ENCODE results near the gene GPN2. TPM values are rescaled to one million over a fixed set of nuclear protein-coding genes. Genes with fewer than 3 reads are reported as not detected.

Gene GPN2
- total RNA-seq, result 28.5 TPM
- long read RNA-seq, full-length matches to known transcripts, result 56 of 63 reads
- long read RNA-seq, partial matches to known transcripts, result 2 of 63 reads
- long read RNA-seq, other reads (novel, unspliced or antisense), result 5 of 63 reads

- DNase-seq (ENCODE audit: low spot score), result peak; percentile 91
Measured at GRCh38 chr1:26889551-26890466, at the start of gene GPN2. Gene GPN2 (minus strand): TSS chr1:26890283. CDS start chr1:26890096, 187 bp downstream.

DNA sequence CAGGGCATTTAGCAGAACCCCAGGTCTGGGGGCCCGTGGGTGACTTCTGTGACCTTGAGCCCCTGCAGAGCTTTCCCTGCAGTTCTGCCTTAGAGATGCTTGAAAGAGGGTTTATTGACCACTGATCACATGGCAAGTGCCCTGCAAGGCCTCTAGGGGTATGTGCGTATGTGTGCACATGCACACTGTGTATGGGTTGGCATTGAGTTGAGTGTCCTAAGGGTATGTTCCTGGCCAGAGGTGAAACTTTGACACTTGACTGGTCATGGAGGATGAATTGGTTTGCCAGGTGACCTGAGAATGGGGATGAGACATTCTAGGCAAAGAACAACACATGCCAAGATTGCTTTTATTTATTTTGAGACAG is 48.6 kb upstream of the GPN2 start:
- no peak for DNase-seq (ENCODE audit: low spot score)

- DNase-seq (ENCODE audit: low spot score), result no peak
Measured at GRCh38 chr1:26938004-26938658, 48.0 kb upstream of the GPN2 start.

DNA sequence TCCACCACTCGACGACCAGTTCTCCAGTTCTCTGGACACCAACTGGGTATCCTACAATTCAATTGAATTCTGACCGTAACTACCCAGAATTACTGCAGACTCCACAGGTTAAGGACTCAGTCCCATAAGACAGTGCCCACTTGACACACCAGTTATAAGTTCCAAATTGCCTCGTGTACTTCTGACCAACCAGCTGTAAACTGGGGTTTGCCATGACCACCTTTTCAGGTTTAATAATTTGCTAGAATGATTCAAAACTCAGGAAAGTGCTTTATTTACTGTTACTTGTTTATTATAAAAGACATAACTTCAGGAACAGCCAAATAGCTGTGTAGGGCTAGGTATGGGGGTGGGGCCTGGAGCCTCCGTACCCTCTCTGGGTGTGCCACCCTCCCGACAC is 46.7 kb upstream of the GPN2 start:
- DNase-seq (ENCODE audit: low spot score), result no peak

DNA sequence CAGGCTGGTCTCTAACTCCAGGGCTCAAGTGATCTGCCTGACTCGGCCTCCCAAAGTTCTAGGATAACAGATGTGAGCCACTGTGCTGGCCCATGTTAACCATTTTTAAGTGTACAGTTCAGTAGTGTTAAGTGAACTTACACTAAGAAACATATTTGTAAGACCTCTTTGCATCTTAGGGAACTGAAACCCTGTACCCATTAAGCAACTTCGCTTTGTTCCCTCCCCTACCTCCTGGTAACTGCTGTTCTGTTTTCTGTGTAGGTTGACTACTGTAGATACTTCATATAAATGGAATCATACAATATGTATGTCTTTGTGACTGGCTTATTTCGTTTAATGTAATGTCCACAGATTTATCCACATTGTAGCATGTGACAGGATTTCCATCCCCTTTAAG is 42.4 kb upstream of the GPN2 start:
- no peak for DNase-seq (ENCODE audit: low spot score)

DNA sequence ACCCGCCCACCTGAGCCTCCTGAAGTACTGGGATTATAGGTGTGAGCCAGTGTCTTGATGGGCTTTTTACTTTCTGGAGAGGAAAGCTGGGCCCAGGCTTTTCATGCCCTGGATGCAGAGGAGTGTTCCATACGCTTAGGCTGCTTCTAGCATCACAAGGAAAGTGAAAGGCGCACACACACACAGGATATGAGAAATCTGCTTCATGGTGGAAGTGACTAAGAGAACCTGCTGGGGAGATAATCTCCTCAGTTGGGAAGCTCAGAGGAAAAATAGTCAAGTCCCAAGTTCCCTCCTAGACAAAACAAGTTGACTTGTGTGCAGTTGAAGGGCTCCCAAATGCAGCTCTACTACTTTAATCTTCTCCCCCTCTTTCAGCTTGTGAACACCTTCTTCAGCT is 33.6 kb upstream of the GPN2 start:
- DNase-seq (ENCODE audit: low spot score), result no peak

DNA sequence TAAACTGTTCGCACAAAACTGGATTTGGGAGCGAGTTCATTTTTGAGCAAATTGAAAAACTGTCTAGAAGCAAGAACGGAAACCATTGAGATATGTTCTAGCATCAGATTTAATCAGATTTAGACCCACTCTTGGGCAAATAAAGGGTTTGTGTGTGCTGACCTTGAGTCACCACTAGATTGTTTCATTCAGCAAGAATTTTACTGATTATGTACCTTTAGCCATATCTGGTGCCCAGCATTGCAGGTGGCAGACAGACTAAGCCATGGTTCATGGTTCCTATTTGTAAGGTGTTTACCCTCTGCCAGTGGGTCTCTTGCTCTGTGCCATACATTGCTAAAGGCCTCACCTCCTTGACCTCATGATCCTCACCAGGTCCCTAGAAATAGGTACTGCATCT is 32.8 kb upstream of the GPN2 start:
- DNase-seq (ENCODE audit: low spot score), result no peak

- DNase-seq (ENCODE audit: low spot score), result no peak
Measured at GRCh38 chr1:26922431-26922729, 32.3 kb upstream of the GPN2 start.

DNA sequence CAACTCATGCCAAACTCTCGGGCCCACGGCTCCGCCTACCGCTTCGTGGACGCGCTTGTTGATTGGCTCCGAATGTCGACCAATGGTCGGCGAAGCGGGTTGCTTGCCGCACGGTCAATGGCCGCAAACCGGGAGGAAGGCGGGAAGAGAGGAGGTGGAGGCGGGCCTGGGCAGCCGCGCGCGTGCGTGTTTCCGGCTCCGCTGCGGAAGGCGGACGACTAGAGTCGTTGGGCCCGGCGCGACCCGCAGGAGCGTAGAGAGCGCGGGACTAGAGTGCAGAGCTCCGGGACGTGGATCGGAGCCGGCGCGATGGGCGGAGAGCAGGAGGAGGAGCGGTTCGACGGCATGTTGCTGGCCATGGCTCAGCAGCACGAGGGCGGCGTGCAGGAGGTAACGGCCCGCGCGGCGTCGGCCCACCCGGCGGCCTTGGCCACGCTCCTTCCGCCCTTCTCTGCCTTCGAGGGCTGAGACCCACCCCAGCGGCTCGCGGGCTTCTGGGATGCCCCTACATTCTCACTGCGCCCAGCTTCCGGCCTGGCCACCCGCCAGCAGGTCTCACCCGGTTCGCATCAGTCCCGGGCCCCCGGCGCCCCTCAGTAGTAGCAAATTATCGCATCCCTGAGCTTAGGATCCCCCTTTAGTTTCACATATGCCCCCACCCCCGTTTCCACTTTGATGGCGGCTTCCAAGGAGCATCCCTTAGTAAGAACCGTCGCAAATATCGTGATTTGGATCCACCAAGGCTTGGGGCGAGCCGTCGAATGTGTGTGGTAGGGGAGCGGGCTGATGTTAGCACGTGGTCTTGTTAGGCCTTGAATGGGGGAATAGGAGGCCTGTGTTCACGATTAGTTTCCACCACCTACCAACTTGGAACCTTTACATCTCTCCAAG is 31.7 kb upstream of the GPN2 start, which contains the start of gene NUDC:
TSS of gene NUDC (plus strand) at position 204 of the 891 bp plus-strand sequence. CDS start at position 310, 106 bp downstream.
- peak; percentile 99 for DNase-seq (ENCODE audit: low spot score)

- DNase-seq (ENCODE audit: low spot score), result no peak
Measured at GRCh38 chr1:26921126-26921539, 31.1 kb upstream of the GPN2 start.

- no peak for DNase-seq (ENCODE audit: low spot score)
Measured at GRCh38 chr1:26915204-26915842, 25.2 kb upstream of the GPN2 start.

GRCh38 chr1:26913754-26914619 is 23.9 kb upstream of the GPN2 start, which contains the start of gene NR0B2:
Gene NR0B2 (minus strand): TSS chr1:26913975. CDS start chr1:26913940, 35 bp downstream.
- no peak for DNase-seq (ENCODE audit: low spot score)

DNA sequence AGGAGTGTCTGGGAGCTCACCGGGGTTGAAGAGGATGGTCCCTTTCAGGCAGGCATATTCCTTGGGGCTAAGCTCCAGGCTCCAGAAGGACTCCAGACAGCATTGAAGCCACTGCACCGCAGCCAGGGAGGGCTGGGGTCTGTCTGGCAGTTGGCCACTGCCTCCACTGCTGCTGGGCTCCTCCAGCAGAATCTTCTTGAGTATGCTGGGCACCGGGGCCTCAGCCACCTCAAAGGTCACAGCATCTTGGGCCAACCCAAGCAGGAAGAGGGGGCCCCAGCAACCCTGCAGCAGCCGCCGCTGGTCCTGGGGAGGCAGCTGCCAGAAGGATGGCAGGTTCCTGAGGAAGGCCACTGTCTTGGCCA is 23.3 kb upstream of the GPN2 start:
- DNase-seq (ENCODE audit: low spot score), result no peak

- DNase-seq (ENCODE audit: low spot score), result no peak
Measured at GRCh38 chr1:26912147-26912490, 22.0 kb upstream of the GPN2 start.

GRCh38 chr1:26911399-26912146 is 21.5 kb upstream of the GPN2 start:
- DNase-seq (ENCODE audit: low spot score), result no peak

DNA sequence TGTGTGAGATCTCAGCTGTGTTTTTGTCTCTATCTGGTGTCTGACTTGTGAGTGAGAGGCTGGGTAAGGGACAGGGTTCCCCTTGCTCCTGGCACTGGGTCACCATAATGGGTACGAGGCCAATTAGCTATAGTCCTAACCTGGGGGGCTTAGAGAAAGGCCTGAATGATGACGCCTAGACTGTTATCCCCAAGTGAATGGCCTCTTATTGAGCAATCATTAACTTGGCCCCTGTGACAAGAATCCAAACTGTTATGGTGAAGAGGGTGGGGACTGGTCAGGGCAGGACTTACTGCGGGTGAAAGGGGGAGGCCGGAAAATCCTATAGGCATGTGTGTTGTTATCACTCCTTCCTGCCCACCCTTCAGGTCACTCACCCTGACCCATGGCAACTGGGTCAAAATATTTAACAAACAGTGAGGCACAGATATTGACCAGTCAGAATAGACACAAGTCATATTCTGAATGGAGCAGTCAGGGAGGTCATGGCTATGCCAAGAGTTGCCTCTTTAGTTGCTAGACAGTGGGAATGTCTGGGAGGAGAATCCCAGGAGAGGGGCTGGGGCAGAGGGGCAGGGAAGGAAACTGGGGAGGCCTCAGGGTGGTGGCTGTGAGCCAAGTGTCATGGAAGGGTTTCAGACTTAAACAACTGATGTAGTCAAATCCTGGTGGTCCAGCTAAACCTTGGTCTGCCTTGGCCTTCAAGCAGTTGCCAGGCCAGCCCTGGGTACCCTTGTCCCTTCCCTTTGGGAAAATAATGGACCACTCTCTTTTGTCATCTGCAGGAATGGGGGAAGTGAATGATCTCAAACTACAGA is 20.5 kb upstream of the GPN2 start:
- DNase-seq (ENCODE audit: low spot score), result no peak

- DNase-seq (ENCODE audit: low spot score), result no peak
Measured at GRCh38 chr1:26909951-26910342, 19.9 kb upstream of the GPN2 start.
